GM19099 (cell line): ENCODE results near the gene ZNF605.
A peak's percentile ranks its signal among the peaks of the same experiment; 100 is the strongest.

Experiments used
- POLR2A ChIP-seq: IDR thresholded peaks from 3 replicates; pipeline ENCODE4 v1.6.1; 2011; ENCODE audit warnings: low read depth; ENCODE audit not compliant: insufficient read length; ENCODE audit errors: extremely low read depth

ZNF605 gene

DNA sequence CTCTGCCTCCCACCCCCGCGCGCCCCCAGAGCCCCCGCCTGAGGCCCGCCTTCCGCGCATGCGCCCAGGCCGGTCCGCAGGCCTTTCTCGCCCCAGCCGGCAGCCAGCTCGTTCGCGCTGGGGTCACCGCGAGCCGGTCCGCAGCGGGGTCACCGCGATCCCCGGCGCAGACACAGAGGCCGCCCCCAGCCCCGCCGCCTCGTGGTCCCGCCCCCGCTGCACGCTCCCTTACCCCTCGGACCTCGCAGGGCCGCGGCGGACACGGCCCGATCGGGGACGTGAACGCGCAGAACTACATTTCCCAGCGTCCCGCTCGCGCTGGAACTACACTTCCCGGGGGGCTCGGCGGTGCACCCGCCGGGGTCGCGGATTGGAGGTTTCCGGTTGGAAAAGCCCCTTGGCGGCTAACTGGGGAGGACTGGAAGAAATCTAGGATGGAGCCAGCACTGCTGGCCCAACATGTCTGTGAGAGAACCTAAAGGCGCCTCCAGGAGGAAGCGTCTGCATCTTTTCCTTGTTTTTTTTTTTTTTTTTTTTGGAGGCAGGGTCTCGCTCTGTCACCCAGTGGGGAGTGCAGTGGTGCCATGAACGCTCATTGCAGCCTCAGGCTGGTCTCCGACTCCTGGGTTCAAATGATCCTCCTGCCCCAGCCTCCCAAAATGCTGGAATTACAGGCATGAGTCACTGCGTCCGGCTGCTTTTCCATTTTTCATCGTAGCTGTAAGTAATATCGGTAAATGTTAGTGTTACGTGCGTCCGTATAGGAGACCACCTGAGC is at the start of gene ZNF605:
ZNF605 (minus strand) TSS at position 296 of the 778 bp plus-strand sequence. CDS start 10,671 bp downstream, outside the sequence.
- TF ChIP-seq POLR2A: peak; percentile 50

DNA sequence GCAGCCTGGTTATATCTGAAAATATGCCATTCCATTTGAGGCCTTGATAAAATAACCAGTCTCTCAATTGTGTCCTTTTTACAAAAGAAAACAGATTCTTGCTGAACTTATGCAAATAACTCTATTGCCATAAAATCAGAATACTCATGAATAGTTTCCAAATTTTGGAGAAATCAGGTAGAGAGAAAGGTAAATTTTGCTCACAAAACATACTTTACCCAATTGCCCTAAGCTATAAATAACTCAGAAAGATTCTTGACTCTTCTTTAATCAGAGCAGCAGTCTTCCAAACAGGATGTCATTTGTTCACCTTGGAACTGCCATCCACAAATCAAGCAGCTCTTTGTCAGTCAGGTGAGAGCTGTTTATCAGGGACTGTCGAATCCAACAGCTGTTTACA is 42.6 kb upstream of the ZNF605 start:
- no peak for TF ChIP-seq POLR2A

DNA sequence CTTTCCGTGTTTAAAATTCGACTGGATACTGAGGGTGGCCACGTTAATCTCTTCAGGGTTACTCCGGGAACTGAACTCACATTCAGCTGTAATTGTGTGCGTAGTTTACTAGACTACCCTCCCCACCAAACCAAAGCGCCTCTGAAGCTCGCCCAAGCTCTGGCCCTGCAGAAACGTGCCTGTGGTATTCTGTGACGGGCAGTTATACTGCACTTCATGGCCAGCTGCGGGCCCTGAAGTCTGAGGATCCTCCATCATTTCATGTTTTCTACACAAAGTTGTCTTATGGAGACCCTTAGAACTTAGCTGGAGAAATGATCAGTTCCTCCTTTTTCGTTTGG is 30.7 kb upstream of the ZNF605 start:
- TF ChIP-seq POLR2A: no peak

DNA sequence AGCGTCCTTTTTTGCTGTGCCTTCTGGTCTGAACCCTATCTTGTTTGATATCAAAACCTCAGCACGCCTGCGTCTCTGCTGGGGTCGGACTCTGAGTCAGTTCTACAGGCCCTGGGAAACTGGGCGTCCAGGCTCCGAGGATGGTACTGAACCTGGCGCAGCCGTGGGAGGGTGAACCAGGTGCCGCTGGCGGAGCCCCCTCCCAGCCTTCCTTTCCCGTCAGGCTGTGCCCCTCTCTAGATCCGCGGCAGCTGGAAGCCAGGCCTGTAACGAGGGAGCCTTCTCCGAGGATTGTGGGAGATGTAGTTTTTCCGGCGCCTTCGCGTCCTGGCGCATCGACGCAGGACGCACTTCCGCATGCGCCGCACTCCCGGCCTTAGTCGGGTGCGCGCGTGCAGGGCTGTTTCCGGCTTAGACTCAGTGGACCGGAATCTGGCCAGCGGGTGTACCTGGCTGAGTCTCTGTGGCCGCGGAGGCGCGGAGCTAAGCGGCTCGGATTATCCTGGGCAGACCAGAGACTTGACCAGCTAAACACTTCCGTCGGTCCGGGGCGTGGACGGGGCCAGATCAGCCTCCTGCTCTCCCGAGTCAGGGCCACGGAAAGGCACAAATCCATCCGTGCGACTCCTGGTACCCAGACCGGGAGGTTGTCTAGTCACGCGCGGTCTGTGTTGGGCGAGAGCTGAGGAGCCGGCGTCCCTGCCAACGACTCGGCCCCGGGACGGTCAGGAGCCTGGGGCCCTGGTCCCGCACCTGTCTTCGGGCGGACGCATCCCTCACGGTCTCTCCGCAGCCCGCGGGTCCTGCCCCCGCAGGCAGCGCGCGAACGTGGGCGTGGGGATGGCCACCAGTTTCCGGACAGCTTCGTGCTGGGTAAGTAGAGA is 30.1 kb upstream of the ZNF605 start, which contains the start of gene ZNF26:
ZNF26 (plus strand) TSS at position 367 of the 884 bp plus-strand sequence; CDS start at position 841, 474 bp downstream.
- peak; percentile 85 for TF ChIP-seq POLR2A

DNA sequence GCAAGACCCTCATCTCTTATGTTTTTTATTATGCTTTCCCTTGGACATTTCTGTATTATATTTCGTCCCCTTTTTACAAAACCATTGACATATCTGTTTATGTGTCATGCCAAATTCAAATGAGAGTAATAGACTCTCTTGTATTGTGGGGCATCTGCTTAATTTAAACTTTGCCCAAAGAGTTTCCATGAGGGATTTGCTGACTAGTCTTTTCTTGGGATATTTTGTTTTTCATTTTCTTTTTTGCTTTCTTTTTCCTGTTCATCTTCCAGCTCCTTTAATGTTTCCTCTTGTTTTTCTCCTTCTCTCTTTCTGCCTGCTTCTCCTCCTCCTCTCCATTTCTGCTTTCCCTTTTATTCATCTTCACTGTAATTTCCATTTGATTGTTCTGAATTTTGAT is 16.3 kb upstream of the ZNF605 start:
- no peak for TF ChIP-seq POLR2A

DNA sequence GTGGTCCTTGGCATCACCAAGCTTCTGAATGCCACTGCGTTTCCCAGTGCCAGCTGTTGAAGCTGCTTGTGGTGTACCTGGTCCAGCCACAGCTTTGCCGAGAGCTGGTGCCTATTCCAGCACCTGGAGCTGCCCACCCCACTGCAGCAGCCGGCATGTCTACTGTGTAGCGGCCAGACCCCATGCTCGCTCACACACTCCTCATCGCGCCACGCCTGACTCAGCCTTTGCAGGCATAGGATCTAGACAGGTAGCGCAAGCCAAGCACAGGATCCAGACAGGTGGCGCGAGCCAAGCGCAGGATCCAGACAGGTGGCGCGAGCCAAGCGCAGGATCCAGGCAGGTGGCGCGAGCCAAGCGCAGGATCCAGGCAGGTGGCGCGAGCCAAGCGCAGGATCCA is 11.6 kb upstream of the ZNF605 start:
- TF ChIP-seq POLR2A: no peak

DNA sequence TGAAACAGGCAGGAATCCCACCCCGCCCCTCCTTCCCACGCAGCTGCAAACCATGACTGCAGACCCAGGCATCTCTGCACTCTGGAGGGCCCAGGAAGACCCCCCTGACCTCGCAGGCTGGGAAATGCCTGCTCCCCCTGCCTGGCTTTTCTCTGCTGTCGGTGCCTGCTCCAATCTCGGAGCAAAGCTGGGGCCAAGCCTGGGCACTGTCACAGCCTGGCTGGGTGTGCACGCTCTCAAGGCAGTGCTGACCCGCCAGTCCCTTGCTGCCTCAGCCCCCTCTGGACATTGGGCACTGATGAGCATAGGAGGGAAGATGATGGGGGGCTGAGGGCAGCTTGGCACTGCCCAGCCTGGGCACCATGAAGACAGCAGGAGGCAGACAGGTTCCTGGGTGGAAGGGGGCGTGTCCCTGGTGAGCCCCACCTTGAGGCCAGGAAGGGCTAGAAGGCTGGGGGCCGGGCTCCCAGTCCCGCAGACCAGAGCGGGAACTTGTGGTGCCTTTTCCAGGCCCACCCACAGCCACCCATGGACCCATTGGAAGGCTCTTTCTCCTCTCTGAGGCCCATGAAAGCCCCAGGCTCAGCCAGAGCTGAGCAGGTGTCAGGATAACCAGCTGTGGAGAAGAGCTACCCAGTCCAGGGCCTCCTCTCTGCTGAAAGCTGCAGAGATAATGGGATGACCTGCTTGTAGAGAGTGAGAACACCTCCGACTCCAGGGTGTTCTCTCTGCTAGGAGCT is 10.7 kb upstream of the ZNF605 start:
- no peak for TF ChIP-seq POLR2A

DNA sequence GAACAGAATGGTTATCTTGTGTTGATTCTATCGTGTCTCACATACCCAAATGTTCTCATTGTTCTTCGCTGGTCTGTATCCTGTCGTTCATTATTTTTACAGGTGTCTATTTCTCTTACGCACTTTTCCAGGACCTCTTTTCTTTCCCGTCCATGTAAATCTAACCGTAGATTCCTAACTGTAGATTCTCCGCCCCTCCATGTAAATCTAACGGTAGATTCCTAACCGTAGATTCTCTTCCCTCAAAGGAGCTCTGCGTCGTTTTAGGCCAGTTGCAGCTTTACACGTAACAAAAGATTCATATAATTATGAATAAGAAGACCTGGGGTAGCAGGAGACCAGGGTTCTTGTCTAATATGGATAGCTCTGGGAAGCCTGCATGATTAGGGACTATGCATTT is 9.7 kb upstream of the ZNF605 start:
- no peak for TF ChIP-seq POLR2A

DNA sequence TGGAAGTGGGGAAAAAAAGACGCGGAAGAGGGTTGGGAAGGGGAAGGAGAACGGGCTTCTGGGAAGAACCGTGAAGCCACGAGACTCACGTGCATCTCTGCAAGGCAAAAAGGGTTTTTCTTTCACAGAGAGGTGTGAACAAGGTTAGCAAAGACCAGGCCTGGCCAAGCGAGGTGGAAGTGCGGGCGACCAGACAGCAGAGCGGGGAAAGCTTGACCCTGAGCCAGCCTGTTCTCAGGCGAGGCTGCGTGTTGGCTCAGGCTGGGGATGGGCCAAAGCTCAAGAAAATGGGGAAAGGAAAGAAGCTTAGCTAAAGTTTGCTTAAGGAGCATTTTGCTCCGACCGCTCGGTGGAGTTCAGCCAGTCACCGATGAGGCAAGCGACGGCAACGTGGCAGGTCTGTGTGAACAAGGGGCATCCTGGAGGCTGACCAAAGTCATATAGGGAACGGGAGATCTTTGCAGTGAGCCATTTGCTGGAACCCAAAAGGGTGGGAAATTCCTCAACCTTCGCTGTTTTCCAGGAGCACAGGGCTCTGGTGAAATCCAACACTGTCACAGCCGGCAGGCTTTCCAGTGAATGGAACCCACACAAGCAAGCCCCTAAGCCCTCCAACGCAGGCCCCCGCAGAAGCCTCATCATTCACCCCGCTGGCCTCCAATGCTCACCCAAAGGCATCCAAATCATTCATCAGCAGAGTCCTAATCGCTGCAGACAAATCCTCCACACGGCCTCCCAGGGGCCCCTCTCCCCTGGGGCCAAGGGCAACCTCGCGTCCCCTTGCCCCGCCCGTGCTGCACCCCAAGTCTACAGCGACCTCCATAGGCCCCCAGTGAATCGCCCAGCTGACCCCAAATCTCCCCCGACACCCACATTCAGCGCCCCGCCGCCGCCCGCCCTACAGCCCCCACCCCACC is 754 bp downstream of the ZNF605 start:
- no peak for TF ChIP-seq POLR2A

DNA sequence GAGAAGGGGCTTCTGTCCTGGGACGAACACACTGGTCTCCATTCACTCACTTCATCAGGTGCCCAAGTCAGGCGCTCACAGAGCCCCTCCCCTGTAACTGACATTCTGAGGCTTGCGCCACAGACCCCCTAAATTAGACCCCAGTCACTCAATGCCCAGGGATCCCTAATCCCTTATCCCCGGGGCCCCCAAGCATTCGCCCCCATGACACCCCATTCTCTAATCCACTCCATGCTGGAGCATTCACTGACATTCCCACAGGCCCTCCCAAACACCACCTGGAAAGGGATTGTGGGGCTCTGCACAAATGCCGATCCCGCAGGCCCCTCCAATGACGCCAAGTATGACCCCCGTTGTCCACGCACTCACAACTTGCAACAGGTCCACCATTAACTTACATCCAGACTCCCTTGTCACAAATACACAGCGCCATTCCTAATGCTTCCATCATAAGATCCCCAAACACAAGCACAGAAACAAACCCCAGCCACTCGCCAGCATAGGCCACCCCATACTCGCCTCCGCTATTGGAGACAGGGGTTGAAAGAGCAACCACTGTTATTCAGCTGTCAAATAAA is 1.5 kb downstream of the ZNF605 start:
- TF ChIP-seq POLR2A: no peak

DNA sequence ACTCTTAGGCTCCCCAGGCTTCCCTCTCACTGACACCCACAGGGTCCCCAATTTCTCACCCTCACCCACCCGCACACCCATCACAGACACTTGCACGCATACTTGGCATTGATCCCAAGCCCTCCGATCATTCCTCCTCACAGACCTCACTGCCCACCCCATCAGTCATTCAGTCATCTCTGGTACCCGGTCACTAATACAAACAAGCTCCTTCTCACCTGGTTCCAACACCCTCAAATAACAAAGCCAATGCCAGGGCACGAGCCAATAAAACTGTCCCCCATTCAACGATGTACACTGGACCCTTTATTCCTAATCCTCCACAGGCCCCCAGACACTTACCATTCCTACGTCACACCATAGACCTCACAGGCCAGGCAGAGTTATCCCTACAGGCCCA is 2.3 kb downstream of the ZNF605 start:
- no peak for TF ChIP-seq POLR2A

DNA sequence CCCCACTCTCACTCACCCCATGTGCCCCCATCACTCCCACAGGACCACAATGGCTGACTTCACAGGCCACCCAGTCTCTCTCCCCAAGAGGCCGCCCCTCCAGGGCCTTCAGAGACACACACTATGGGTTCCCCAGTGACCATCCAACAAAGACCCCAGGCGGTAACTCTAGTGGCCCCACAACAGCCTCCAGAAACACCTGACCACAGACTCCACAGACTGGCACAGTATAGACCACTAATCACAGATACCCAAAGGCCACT is 3.0 kb downstream of the ZNF605 start:
- no peak for TF ChIP-seq POLR2A

DNA sequence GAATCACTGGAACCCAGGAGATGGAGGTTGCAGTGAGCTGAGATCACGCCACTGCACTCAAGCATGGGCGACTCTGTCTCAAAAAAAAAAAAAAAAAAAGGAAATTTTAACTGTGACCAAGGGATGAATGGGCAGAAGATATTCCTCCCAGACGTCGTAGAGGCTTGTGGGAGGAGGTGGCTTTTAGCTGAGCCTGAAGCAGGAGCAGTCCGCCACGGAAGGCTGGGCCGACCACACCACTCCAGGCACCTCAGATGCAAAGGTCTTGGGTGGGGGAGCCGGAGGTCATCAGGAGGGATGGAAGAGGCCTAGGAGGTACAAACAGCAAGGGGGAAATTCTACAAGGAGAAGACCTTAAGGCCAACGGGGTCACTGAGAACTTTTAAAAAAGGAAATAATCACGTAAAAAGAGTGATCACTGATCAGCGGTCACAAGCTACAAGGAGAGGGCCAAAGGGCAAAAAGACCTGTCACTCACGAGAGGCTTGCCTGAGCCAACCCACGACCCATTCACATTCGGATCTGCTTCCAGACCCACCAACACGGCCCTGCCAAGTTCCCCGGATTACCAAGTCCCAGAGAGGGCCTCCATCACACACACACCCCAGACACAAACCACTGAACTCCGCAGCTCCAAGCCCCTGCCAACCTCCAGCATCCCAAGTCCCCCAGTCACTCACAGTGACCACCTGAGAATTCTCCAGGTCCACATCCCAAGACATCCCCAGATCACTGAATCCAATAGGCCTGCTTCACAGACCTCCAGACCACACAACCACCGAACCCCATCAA is 3.5 kb downstream of the ZNF605 start:
- no peak for TF ChIP-seq POLR2A

DNA sequence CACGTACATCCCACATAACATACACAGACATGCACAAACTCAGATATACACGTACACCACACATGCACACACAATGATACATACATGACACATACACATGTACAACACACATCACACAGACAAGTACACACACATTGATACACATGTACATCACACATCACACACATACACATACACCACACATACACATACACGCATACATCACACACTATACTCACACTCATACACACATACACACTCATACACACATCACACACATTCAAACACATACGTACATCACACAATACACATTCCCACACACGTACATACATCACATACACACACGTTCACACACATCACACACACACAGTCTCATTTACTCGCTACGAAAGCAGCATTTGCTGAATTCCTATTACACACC is 4.5 kb downstream of the ZNF605 start:
- TF ChIP-seq POLR2A: no peak
